Activated T-helper 1 cell treated with anti-CD3 and anti-CD28 coated beads, Interleukin-2, amount 50 U/mL, for 16 hours (primary cell): ENCODE results near the gene CHRNB4.
"Not testable (repeated sequence)": the region's sequence is repeated elsewhere in the genome, so short reads cannot be mapped to it uniquely, and the experiment has no call there.

Experiments
- DNase-seq, 2 donors: peaks; one replicate each; pipeline ENCODE4 v3.0.0-alpha.2; 2020; ENCODE audit warnings: low read depth in 1 of 2, low spot score in 1 of 2

The CHRNB4 gene

GRCh38 chr15:78618064-78618463 is 22.9 kb downstream of the CHRNB4 start:
- no peak for DNase-seq

DNA sequence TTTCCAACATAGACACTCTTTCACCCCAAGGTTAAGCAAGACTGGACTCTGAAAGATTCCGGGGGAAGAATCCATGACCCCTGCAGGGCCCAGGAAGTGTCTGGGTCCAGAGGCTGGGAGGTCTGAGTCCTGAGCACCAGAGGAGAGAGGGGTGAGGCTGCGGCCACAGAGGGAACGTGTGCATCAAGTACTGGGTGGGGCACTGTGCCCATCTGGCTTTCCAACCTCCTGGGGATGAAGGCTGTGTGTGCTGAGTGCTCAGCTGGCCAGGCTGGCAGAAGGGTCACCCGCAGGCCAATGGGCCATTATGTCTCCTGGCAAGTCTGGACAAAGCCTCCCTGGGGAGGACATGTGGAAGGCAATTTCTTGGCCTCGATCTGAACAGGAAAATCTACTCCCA is 23.5 kb downstream of the CHRNB4 start:
- DNase-seq, result no peak

DNA sequence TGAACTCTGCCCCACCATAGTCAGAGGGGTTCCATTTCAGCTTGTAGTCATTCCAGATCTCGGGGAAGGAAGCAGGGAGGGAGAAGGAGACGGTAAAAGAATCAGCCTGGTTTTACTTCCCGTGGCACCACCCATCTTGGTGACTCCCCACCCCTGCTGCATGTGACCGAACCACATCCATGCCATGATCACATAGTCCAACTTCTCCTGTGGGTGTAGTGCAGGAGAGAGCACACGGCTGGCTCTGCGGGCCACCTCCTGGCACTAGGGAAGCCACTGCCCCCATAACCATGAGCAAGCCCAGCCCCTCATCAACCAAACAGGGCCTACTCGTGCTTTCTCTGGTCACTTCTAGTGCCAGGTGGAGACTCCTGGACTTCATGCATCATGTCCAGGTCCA is 23.9 kb downstream of the CHRNB4 start:
- no peak for DNase-seq

DNA sequence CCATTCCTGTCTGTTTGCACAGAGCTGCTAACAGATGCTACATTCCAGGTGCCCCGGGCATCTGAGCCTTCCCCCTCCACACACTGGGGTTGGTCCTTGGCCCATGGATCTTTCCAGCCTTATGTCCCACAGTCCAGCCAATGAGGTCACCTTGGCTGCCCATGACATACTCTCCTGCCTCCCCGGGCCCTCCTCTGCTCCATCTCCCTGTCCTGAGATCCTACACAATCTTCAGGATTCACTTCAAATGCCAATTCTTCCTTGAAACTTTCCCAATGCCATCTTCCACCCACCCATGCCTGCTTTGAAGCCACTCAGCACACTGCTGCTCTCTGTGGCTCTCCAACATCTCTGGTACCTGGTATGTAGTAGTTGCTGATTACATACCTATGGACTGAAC is 24.5 kb downstream of the CHRNB4 start:
- DNase-seq, result no peak

- DNase-seq, result no peak
These were observed 25.8 kb downstream of the CHRNB4 start for GRCh38 chr15:78615151-78615589.

DNA sequence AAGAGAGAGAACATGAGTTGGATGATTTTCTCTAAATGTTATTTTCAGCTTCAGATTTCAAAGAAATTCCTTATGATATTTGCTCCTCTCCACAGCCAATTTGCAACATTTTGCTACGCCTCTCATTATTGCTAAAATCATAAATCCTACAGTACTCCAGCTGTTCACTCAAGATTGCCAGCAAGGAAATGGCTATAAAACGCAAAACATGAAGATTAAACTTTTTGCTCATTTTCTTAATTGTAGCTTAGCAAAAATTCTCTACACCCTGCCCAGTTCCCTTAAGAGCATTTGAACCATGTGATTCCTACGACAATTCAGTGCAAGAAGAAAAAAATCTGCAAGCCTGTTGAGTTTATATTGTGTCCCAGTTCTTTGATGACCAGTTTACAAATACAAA is 27.0 kb downstream of the CHRNB4 start:
- no peak for DNase-seq

DNA sequence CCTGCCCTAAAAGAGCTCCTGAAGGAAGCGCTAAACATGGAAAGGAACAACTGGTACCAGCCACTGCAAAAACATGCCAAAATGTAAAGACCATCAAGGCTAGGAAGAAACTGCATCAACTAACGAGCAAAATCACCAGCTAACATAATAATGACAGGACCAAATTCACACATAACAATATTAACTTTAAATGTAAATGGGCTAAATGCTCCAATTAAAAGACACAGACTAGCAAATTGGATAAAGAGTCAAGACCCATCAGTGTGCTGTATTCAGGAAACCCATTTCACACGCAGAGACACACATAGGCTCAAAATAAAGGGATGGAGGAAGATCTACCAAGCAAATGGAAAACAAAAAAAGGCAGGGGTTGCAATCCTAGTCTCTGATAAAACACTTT is 31.5 kb downstream of the CHRNB4 start:
- not testable (repeated sequence) for DNase-seq

GRCh38 chr15:78605680-78606079 is 35.3 kb downstream of the CHRNB4 start:
- no peak for DNase-seq

- no peak for DNase-seq
These were observed 35.8 kb downstream of the CHRNB4 start for GRCh38 chr15:78605201-78605600.

GRCh38 chr15:78604420-78604819 is 36.6 kb downstream of the CHRNB4 start:
- no peak for DNase-seq

DNA sequence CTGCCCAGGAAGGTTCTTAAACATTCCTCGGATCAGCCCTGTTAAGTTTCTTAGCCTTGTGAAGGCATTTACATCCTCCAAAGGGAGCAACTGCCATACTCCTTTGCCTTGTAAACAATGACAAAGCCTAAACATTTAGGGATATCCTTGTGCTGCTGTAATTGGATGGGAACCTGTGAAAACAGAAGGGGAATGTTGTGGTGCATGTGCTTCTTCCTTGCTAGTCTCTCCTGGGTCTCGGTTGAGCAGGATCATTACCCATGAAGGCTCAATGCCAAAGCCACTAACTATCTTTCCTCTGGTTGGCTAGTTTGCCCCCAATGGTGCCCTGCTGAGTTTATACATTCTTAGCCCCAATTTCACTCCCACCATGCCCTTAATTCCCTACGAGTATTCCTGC is 37.5 kb downstream of the CHRNB4 start:
- DNase-seq, result no peak

- no peak for DNase-seq
These were observed 41.8 kb downstream of the CHRNB4 start for GRCh38 chr15:78599189-78599588.

DNA sequence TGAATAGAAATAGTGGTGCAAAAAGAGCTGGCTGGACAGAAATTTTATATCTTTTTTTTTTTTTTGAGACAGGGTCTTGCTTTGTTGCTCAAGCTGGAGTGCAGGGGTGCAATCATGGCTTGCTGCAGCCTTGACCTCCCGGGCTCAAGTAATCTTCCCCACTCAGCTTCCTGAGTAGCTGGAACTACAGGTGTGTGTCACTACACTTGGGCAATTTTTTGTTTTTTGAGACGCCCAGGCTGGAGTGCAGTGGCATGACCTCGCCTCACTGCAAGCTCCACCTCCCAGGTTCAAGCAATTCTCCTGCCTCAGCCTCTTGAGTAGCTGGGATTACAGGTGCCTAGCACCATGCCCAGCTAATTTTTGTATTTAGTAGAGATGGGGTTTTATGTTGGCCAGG is 42.7 kb downstream of the CHRNB4 start:
- no peak for DNase-seq

DNA sequence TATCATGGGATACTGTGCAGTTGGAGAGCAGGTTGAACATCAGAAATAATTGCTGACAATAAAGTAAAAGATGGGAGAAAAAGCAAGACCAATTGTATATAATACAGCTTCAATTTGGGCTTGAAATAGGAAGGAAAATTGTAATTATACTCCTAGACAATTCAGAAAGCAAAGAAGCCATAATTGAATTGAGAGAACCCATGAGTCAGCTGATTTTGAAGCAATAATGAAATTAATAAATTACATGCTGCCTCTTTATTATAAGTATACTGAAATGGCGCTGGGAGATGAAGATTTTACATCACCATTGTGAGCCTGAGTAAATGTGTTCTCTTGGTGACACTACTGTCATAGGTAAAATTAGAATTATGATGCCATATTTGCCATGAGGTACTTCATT is 43.4 kb downstream of the CHRNB4 start:
- no peak for DNase-seq

DNA sequence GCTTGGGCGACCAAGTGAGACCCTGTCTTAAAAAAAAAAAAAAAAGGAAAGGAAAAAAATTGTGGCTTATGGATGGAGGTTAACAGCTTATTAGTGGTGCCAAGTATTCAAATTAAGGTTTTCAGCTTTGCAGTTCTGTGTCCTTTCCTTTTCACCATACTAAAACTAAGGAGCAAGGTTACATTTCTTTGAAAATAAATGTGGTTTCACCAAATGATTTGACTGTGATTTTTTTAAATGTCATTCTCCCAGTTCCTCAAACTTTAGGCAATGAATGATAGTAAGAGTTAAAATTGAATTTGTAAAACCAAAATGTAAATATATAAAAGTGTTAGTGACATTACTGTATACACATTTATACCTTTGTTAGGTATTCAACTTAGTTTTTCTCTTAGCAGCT is 66.1 kb downstream of the CHRNB4 start:
- no peak for DNase-seq
